ENCODE measurements around the gene PDLIM1. TPM values are rescaled to one million over a fixed set of nuclear protein-coding genes. Genes with fewer than 3 reads are reported as not detected.
A peak's percentile ranks its signal among the peaks of the same experiment; 100 is the strongest.

Gene PDLIM1
- total RNA-seq, 2 donors from 2014 or later = 93.9 to 158 TPM

GRCh38 chr10:95282107-95282506 is 8.7 kb downstream of the PDLIM1 start:
- peaks cover 72% of the 10 kb centered on the region for H3K36me3 ChIP-seq (ENCODE audit: control insufficient read depth, insufficient read depth, low read length)
- no peaks in the 10 kb centered on the region for H3K9me3 ChIP-seq (ENCODE audit: control insufficient read depth, low read length)
- Mint-ChIP-seq H3K27ac (no peak overlapping the region), H3K4me3 (no peak overlapping the region), H3K36me3 (ENCODE audit: low read depth) (peaks cover 3% of the 10 kb centered on the region), H3K4me1 (peaks cover 46% of the 10 kb centered on the region), H3K27me3 (ENCODE audit: insufficient read depth) (no peaks in the 10 kb centered on the region), H3K9me3 (no peaks in the 10 kb centered on the region)
- H3K9ac ChIP-seq (ENCODE audit: extremely low read depth, low read length, poor library complexity, severe bottlenecking) = no peak overlapping the region
- TF ChIP-seq, protein P1, sequence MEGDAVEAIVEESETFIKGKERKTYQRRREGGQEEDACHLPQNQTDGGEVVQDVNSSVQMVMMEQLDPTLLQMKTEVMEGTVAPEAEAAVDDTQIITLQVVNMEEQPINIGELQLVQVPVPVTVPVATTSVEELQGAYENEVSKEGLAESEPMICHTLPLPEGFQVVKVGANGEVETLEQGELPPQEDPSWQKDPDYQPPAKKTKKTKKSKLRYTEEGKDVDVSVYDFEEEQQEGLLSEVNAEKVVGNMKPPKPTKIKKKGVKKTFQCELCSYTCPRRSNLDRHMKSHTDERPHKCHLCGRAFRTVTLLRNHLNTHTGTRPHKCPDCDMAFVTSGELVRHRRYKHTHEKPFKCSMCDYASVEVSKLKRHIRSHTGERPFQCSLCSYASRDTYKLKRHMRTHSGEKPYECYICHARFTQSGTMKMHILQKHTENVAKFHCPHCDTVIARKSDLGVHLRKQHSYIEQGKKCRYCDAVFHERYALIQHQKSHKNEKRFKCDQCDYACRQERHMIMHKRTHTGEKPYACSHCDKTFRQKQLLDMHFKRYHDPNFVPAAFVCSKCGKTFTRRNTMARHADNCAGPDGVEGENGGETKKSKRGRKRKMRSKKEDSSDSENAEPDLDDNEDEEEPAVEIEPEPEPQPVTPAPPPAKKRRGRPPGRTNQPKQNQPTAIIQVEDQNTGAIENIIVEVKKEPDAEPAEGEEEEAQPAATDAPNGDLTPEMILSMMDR (conservative IDR thresholded peaks at IDR 0.05) = no peak
- H3K4me1 ChIP-seq (ENCODE audit: control insufficient read depth, insufficient read depth, low read length) = peaks cover 25% of the 10 kb centered on the region
- H3K27me3 ChIP-seq (ENCODE audit: control insufficient read depth, insufficient read depth, low read length, poor library complexity, severe bottlenecking) = no peaks in the 10 kb centered on the region
- WGBS, 2 experiments (ENCODE audit: insufficient coverage in 1 of 2, insufficient read length in 1 of 2) = 95 to 96% methylated on average over 2 to 3 of the region's 3 CpGs
- DNase-seq = no peak
- no peak overlapping the region for H3K27ac ChIP-seq (ENCODE audit: low read depth, low read length)
- no peak overlapping the region for H3K4me3 ChIP-seq (ENCODE audit: low read length)

- DNase-seq = no peak
- peaks cover 18% of the 10 kb centered on the region for H3K4me1 ChIP-seq (ENCODE audit: control insufficient read depth, insufficient read depth, low read length)
- Mint-ChIP-seq H3K4me3 (no peak overlapping the region), H3K36me3 (ENCODE audit: low read depth) (peaks cover 3% of the 10 kb centered on the region), H3K9me3 (no peaks in the 10 kb centered on the region), H3K27me3 (ENCODE audit: insufficient read depth) (no peaks in the 10 kb centered on the region), H3K4me1 (peaks cover 43% of the 10 kb centered on the region), H3K27ac (no peak overlapping the region)
- H3K9me3 ChIP-seq (ENCODE audit: control insufficient read depth, low read length) = no peaks in the 10 kb centered on the region
- no peak overlapping the region for H3K4me3 ChIP-seq (ENCODE audit: low read length)
- no peak overlapping the region for H3K9ac ChIP-seq (ENCODE audit: extremely low read depth, low read length, poor library complexity, severe bottlenecking)
- WGBS, 2 experiments (ENCODE audit: insufficient coverage in 1 of 2, insufficient read length in 1 of 2) = 81 to 94% methylated on average over 2 of the region's 2 CpGs
- TF ChIP-seq, protein P1 (conservative IDR thresholded peaks at IDR 0.05) = no peak
- no peaks in the 10 kb centered on the region for H3K27me3 ChIP-seq (ENCODE audit: control insufficient read depth, insufficient read depth, low read length, poor library complexity, severe bottlenecking)
- no peak overlapping the region for H3K27ac ChIP-seq (ENCODE audit: low read depth, low read length)
- H3K36me3 ChIP-seq (ENCODE audit: control insufficient read depth, insufficient read depth, low read length) = peaks cover 67% of the 10 kb centered on the region
These were observed 9.6 kb downstream of the PDLIM1 start for GRCh38 chr10:95281206-95281605.

DNA sequence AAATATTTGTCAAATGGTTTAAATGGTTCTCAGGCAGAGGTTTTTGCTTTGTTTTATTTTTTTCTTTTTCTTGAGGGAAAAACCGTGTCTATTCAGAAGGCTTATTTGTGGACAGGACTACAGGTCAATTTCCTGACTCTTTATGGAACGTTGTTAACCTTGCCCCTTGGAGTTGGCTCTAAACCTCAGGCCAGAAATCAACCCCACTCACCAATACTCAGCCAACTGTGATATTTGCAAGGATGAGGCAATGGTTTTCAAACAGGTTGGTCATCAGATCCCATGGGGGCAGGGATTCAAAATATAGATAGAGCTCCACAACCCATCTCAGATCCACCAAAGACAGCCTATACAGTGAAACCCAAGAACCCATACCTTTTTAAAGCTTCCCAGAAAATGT is 10.2 kb downstream of the PDLIM1 start:
- Histone ChIP-seq H3K9ac (ENCODE audit: extremely low read depth, low read length, poor library complexity, severe bottlenecking) (no peak overlapping the region), H3K27me3 (ENCODE audit: control insufficient read depth, insufficient read depth, low read length, poor library complexity, severe bottlenecking) (no peaks in the 10 kb centered on the region), H3K36me3 (ENCODE audit: control insufficient read depth, insufficient read depth, low read length) (peaks cover 71% of the 10 kb centered on the region), H3K27ac (ENCODE audit: low read depth, low read length) (no peak overlapping the region), H3K4me1 (ENCODE audit: control insufficient read depth, insufficient read depth, low read length) (peaks cover 18% of the 10 kb centered on the region), H3K4me3 (ENCODE audit: low read length) (no peak overlapping the region), H3K9me3 (ENCODE audit: control insufficient read depth, low read length) (peaks cover under 1% of the 10 kb centered on the region)
- no peaks in the 10 kb centered on the region for H3K9me3 Mint-ChIP-seq
- 85% methylated on average over 2 of the region's 2 CpGs; no CpG with 5 or more reads in 1 of the 2 experiments for WGBS, 2 experiments (ENCODE audit: insufficient coverage in 1 of 2, insufficient read length in 1 of 2)
- no peak overlapping the region for H3K4me3 Mint-ChIP-seq
- peak overlapping the region; percentile 69 for H3K27ac Mint-ChIP-seq
- peaks cover 3% of the 10 kb centered on the region for H3K36me3 Mint-ChIP-seq (ENCODE audit: low read depth)
- TF ChIP-seq, protein P1 (conservative IDR thresholded peaks at IDR 0.05) = no peak
- DNase-seq = no peak
- H3K4me1 Mint-ChIP-seq = peaks cover 44% of the 10 kb centered on the region
- H3K27me3 Mint-ChIP-seq (ENCODE audit: insufficient read depth) = no peaks in the 10 kb centered on the region
